Esophagus squamous epithelium (tissue), 5 donors: ENCODE data around the gene POLR1E. TPM values are rescaled to one million over a fixed set of nuclear protein-coding genes. Genes with fewer than 3 reads are reported as not detected.
A peak's percentile ranks its signal among the peaks of the same experiment; 100 is the strongest.

Source experiments
- DNase-seq: peaks from one replicate; lab custom pipeline; 2025; lab: John Stamatoyannopoulos, UW
- H3K27ac ChIP-seq, 4 donors: fragments of 200-600 bp; sonication (generic); one replicate each; pipeline ENCODE4 v1.5.1; 2016 to 2019; ENCODE audit warnings: mild to moderate bottlenecking in 1 of 4
- H3K27me3 ChIP-seq, 4 donors: fragments of 200-600 bp; sonication (generic); 1 replicate in 3 of 4; 2 replicates in 1 of 4; pipeline versions ENCODE4 v1.5.1 to v1.6.0; 2017 to 2021; ENCODE audit warnings: antibody characterized with exemption in 1 of 4
- H3K36me3 ChIP-seq, 3 donors: fragments of 200-600 bp; sonication (generic); one replicate each; pipeline ENCODE4 v1.5.1; 2016 to 2019
- H3K4me1 ChIP-seq, 3 donors: fragments of 200-600 bp; sonication (generic); one replicate each; pipeline ENCODE4 v1.5.1; 2017 to 2019
- H3K4me3 ChIP-seq, 4 donors: fragments of 200-600 bp; sonication (generic); 1 replicate in 3 of 4; 2 replicates in 1 of 4; pipeline ENCODE4 v1.5.1; 2016 to 2019; ENCODE audit warnings: mild to moderate bottlenecking in 2 of 4, moderate library complexity in 1 of 4
- H3K9me3 ChIP-seq, 3 donors: fragments of 200-600 bp; sonication (generic); one replicate each; pipeline ENCODE4 v1.5.1; 2016 to 2019
- POLR2A ChIP-seq, 4 donors: fragments of 450-650 bp; IDR thresholded peaks; one replicate each; pipeline ENCODE4 v1.6.1; 2017; ENCODE audit warnings: antibody characterized with exemption in 4 of 4, mild to moderate bottlenecking in 4 of 4, moderate library complexity in 3 of 4
- WGBS, 2 donors: methylation state at CpG; one replicate each; pipeline ENCODE4 v1.1.5; 2018; 5-methylcytosine and 5-hydroxymethylcytosine counted together
- intact Hi-C: fragments of 100-400 bp; cut with DNase I; formaldehyde crosslinking; loops from one replicate; pipeline ENCODE4 v1.15.0; 2022
- total RNA-seq, 4 donors: library from RNA; depleted of rRNA; stranded (reverse); fragments of >200 nt; gene quantifications; one replicate each; pipeline ENCODE4 v1.1.0, GENCODE V29; 2016
- TF ChIP-seq, protein P1 (sequence below), 6 experiments: fragments of 450-650 bp in 4 of 6; fragments of 200-600 bp in 2 of 6; sonication (generic) in 2 of 6; IDR thresholded peaks; one replicate each; pipeline ENCODE4 v1.5.1; 2016 to 2019; ENCODE audit warnings: antibody characterized with exemption in 6 of 6, mild to moderate bottlenecking in 4 of 6, moderate library complexity in 4 of 6
- donor health status: DM: yes; HTN: yes; CAD: no.

POLR1E gene
- total RNA-seq, 4 donors from 2014 or later: 11.6 to 31.1 (median 15.2) TPM

DNA sequence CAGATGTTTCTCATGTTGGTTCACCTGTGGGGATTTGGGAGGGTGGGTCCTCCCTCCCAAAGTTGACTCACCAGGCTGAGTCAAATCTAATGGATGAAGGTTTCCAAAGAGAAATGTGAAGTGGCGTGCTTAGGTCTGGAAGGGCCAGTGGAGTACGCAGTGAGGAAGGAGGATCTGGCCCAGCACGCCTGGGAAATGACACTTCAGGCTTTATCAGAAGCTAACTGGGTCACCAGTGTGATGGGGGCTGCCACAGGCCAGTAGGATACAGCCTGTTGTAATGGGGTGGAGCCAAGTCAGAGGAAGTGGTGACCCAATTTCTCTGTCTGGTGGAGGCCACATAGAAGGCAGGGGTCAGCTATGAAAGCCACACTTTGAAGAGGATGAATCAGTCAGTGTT lies 18.0 kb downstream of the POLR1E start:
- DNase-seq: no peak

DNA sequence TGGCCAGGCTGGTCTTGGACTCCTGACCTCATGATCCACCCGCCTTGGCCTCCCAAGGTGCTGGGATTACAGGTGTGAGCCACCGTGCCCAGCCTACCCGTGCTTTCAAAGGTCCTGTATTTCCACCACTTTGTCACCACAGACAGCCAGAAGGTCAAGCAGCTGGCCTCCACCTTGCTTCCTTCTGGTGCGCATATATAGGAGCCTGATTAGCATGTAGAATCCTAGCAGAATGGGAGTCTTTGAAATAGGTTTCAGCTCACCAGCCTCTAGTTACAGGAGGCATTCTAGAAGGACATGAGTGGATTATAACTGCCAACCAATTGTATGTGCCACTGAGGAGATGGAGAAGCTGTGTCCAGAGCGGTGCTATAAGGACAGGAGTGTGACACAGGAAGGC lies 18.9 kb downstream of the POLR1E start:
- no peak for DNase-seq
- WGBS, 2 donors: 67 to 70% methylated on average over 1 to 2 of the region's 5 CpGs
- H3K36me3 ChIP-seq: peaks cover 5 to 92% (median 31%) of the 10 kb centered on the region in 3 donors
- no peaks in the 10 kb centered on the region for H3K27me3 ChIP-seq
- peaks cover 0 to 8% (median 0%) of the 10 kb centered on the region in 3 donors for H3K4me1 ChIP-seq
- peak overlapping the region in 1 of 4 donors; percentile 17 for H3K27ac ChIP-seq
- intact Hi-C loops: no loop called here
- no peaks in the 10 kb centered on the region for H3K9me3 ChIP-seq
- TF ChIP-seq POLR2A (IDR thresholded peaks at IDR 0.05): no peak
- TF ChIP-seq, protein P1, sequence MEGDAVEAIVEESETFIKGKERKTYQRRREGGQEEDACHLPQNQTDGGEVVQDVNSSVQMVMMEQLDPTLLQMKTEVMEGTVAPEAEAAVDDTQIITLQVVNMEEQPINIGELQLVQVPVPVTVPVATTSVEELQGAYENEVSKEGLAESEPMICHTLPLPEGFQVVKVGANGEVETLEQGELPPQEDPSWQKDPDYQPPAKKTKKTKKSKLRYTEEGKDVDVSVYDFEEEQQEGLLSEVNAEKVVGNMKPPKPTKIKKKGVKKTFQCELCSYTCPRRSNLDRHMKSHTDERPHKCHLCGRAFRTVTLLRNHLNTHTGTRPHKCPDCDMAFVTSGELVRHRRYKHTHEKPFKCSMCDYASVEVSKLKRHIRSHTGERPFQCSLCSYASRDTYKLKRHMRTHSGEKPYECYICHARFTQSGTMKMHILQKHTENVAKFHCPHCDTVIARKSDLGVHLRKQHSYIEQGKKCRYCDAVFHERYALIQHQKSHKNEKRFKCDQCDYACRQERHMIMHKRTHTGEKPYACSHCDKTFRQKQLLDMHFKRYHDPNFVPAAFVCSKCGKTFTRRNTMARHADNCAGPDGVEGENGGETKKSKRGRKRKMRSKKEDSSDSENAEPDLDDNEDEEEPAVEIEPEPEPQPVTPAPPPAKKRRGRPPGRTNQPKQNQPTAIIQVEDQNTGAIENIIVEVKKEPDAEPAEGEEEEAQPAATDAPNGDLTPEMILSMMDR (IDR thresholded peaks at IDR 0.05): no peak
- H3K4me3 ChIP-seq: no peak overlapping the region

More for the DNA sequence above, 18.0 kb downstream of the POLR1E start:
- intact Hi-C loops: no loop called here
- Histone ChIP-seq H3K4me3 (no peak overlapping the region), H3K27me3 (no peaks in the 10 kb centered on the region), H3K27ac (peak overlapping the region in 3 of 4 donors; percentile 6 to 57 (median 6)), H3K9me3 (no peaks in the 10 kb centered on the region), H3K36me3 (peaks cover 5 to 99% (median 35%) of the 10 kb centered on the region in 3 donors), H3K4me1 (peaks cover 0 to 8% (median 0%) of the 10 kb centered on the region in 3 donors)
- 58 to 85% methylated on average over 3 of the region's 3 CpGs for WGBS, 2 donors
- TF ChIP-seq POLR2A (IDR thresholded peaks at IDR 0.05): no peak

DNA sequence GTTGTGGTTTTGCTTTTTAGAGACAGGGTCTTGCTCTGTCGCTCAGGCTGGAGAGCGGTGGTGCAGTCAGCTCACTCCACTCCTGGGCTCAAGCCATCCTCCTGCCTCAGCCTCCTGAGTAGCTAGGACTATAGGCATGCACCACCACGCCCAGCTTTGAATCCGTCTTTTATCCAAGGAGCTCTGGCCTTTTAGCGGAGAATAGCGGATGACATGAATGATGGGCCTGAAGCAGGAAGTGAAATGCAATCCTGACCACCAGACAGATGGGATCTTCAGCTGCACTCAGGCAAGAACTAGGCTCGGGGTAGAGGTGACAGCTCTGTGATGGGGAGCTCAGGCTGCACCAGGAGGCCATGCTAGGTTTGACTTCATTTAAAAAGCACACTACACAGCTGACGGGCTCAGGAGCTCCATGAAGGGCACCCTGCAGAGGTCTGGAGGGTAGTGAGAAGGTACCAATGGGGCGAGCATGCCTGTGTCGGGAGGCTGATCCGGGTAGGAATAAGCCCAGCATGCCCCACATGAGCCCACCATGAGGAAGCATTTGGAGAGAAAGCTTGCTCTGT lies 21.9 kb downstream of the POLR1E start:
- Histone ChIP-seq H3K36me3 (peaks cover 5 to 66% (median 14%) of the 10 kb centered on the region in 3 donors), H3K9me3 (no peaks in the 10 kb centered on the region), H3K27ac (no peak overlapping the region), H3K4me1 (peaks cover 0 to 8% (median 0%) of the 10 kb centered on the region in 3 donors), H3K4me3 (no peak overlapping the region), H3K27me3 (no peaks in the 10 kb centered on the region)
- intact Hi-C loops: no loop called here
- DNase-seq: no peak
- 93 to 100% methylated on average over 1 to 7 of the region's 11 CpGs for WGBS, 2 donors
- no peak for TF ChIP-seq POLR2A (IDR thresholded peaks at IDR 0.05)
- TF ChIP-seq, protein P1 (IDR thresholded peaks at IDR 0.05): no peak

DNA sequence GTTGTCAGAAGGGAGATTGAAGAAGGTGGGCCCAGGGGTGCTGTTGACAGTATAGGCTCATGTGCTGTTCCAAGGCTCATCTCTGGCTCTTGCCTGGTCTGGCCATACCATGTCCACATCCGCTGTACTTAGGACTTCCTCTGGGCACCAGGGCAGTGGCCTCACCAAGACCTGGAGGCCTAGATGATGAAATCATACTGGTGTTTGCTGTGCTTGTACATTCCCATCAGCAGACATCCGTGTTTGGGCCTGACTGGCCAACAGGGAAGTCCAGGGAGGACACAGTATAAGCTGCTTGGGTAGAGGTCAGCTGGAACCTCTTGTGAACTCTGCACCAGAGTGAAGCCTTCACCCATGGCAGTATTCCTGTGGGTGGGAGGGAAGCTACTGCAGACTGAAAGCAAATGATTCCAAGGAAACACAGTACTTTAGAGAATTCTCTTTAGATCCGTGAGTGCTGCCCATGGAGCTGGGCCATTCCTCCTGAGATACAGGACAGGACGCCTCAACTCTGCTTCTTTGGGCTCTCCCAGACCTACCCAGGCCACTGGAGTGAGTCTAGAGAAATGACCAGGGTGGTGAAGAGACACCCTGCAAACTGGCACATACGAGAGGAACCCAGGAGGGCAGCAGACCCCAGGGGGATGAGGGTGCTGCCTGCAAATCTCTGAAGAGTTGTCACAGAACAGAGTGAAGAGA lies 22.5 kb downstream of the POLR1E start:
- 78% methylated on average over 3 of the region's 5 CpGs; no CpG with 5 or more reads in 1 of the 2 donors for whole genome bisulfite sequencing, 2 donors
- TF ChIP-seq, protein P1 (IDR thresholded peaks at IDR 0.05): no peak
- no peak for TF ChIP-seq POLR2A (IDR thresholded peaks at IDR 0.05)
- Histone ChIP-seq H3K9me3 (no peaks in the 10 kb centered on the region), H3K36me3 (peaks cover 0 to 60% (median 10%) of the 10 kb centered on the region in 3 donors), H3K27me3 (no peaks in the 10 kb centered on the region), H3K4me1 (peaks cover 0 to 6% (median 0%) of the 10 kb centered on the region in 3 donors), H3K27ac (no peak overlapping the region), H3K4me3 (no peak overlapping the region)
- intact Hi-C loops: no loop called here
- no peak for DNase-seq

DNA sequence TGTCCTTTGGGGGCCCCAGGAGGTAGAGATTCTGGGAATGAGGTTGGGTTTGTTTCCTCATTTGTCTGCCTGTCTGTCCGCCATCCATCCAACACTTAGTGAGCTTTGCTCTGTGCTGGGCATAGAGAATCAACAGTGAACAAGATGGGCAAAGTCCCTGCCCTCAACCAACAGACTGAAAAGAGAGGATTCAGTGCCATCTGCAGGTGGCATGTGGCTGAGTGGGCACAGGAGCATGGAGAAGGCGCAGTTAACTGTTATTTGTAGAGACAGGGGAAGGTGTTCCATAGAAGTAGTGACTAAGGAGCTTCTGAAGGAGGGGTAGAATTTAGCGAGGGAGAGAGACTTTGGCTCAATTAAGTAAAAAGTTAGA lies 23.1 kb downstream of the POLR1E start:
- H3K9me3 ChIP-seq: no peaks in the 10 kb centered on the region
- 76 to 88% methylated on average over 2 to 3 of the region's 3 CpGs for WGBS, 2 donors
- no peak for DNase-seq
- H3K4me1 ChIP-seq: peaks cover 0 to under 1% (median 0%) of the 10 kb centered on the region in 3 donors
- H3K27ac ChIP-seq: no peak overlapping the region
- peaks cover 0 to 54% (median 5%) of the 10 kb centered on the region in 3 donors for H3K36me3 ChIP-seq
- no peaks in the 10 kb centered on the region for H3K27me3 ChIP-seq
- no peak overlapping the region for H3K4me3 ChIP-seq
- TF ChIP-seq POLR2A (IDR thresholded peaks at IDR 0.05): no peak
- TF ChIP-seq, protein P1 (IDR thresholded peaks at IDR 0.05): no peak
- intact Hi-C loops: no loop called here
